AG09309 (cell line): ENCODE data around the gene ATG4B.

Source experiments
- DNase-seq: peaks from one replicate; pipeline ENCODE4 v3.0.0-alpha.2; 2010; ENCODE audit warnings: low read depth
- H3K4me3 ChIP-seq: 2 replicates; pipeline ENCODE4 v1.5.1; 2011; ENCODE audit warnings: mild to moderate bottlenecking, low read depth, low read length, moderate library complexity; ENCODE audit not compliant: control insufficient read depth
- CTCF ChIP-seq: IDR thresholded peaks from 2 replicates; pipeline ENCODE4 v1.5.1; 2011; ENCODE audit warnings: mild to moderate bottlenecking, low read depth, low read length, inconsistent platforms; ENCODE audit not compliant: insufficient read depth, control insufficient read depth; ENCODE audit errors: missing control alignments

The ATG4B gene

GRCh38 chr2:241702155-241703031, 64.9 kb downstream of the ATG4B start:
- no peak for DNase-seq
- TF ChIP-seq CTCF, result peak; percentile 26
- peak overlapping the region; percentile 66 for H3K4me3 ChIP-seq

GRCh38 chr2:241703032-241703604, 65.6 kb downstream of the ATG4B start:
- H3K4me3 ChIP-seq, result peak overlapping the region; percentile 66
- TF ChIP-seq CTCF, result no peak
- DNase-seq, result no peak

GRCh38 chr2:241706537-241706936, 69.0 kb downstream of the ATG4B start:
- H3K4me3 ChIP-seq, result no peak overlapping the region
- TF ChIP-seq CTCF, result no peak

GRCh38 chr2:241708879-241709278, 71.4 kb downstream of the ATG4B start:
- no peak overlapping the region for H3K4me3 ChIP-seq
- DNase-seq, result no peak
- TF ChIP-seq CTCF, result no peak

More at GRCh38 chr2:241706537-241706936, 69.0 kb downstream of the ATG4B start:
- DNase-seq, result no peak

GRCh38 chr2:241719093-241719492, 81.6 kb downstream of the ATG4B start:
- no peak for TF ChIP-seq CTCF
- DNase-seq, result no peak
- no peak overlapping the region for H3K4me3 ChIP-seq

GRCh38 chr2:241720099-241720498, 82.6 kb downstream of the ATG4B start:
- TF ChIP-seq CTCF, result no peak
- DNase-seq, result no peak
- no peak overlapping the region for H3K4me3 ChIP-seq
